OCI-LY3 (cell line): ENCODE measurements around the gene TAX1BP1.

Experiments
- EZH2phosphoT487 ChIP-seq: fragments of 200-600 bp; shearing (Covaris generic); IDR thresholded peaks from 2 replicates; pipeline ENCODE4 v1.6.1; 2018; ENCODE audit warnings: antibody characterized with exemption, mixed run types, low read depth
- TF ChIP-seq, protein P1 (sequence below): fragments of 200-600, 300-600 bp; sonication (generic); IDR thresholded peaks from 2 replicates; pipeline ENCODE4 v1.5.1; 2014; ENCODE audit warnings: antibody characterized with exemption, low read length, low read depth

DNA sequence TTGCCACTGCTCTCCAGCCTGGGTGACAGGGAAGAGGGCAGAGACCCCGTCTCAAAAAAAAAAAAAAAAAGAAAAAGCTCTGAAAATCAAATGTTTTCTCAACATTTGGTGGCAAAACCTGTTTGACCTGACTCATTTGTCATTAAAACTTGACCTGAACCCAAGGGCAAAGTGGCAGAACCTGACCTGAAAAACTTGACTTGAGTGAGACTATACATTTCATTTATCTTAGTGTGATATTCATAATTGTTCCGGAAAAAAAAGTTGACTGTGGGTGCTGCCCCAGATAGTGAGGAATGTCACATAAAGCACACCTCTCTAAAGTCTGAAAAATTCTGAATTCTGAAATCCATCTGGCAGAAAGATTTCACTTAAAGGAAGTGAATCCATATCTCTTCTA is 2.3 kb upstream of the TAX1BP1 start:
- TF ChIP-seq, protein P1, sequence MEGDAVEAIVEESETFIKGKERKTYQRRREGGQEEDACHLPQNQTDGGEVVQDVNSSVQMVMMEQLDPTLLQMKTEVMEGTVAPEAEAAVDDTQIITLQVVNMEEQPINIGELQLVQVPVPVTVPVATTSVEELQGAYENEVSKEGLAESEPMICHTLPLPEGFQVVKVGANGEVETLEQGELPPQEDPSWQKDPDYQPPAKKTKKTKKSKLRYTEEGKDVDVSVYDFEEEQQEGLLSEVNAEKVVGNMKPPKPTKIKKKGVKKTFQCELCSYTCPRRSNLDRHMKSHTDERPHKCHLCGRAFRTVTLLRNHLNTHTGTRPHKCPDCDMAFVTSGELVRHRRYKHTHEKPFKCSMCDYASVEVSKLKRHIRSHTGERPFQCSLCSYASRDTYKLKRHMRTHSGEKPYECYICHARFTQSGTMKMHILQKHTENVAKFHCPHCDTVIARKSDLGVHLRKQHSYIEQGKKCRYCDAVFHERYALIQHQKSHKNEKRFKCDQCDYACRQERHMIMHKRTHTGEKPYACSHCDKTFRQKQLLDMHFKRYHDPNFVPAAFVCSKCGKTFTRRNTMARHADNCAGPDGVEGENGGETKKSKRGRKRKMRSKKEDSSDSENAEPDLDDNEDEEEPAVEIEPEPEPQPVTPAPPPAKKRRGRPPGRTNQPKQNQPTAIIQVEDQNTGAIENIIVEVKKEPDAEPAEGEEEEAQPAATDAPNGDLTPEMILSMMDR = no peak
- no peak for TF ChIP-seq EZH2phosphoT487
